MM.1S (cell line): ENCODE data around the gene RALGDS.

Experiments
- EZH2 ChIP-seq: fragments of 300-600 bp; sonication (generic); optimal IDR thresholded peaks from 2 replicates; pipeline ENCODE3; 2017; ENCODE audit warnings: low read depth, mild to moderate bottlenecking, antibody characterized with exemption, low read length, mixed read lengths
- EZH2phosphoT487 ChIP-seq: fragments of 300-600 bp; sonication (generic); IDR thresholded peaks from 2 replicates; pipeline ENCODE4 v1.6.1; 2018; ENCODE audit warnings: antibody characterized with exemption, low read length
- TF ChIP-seq, protein P1 (sequence below): fragments of 300-600 bp; sonication (generic); IDR thresholded peaks from 2 replicates; pipeline ENCODE4 v1.5.1; 2016; ENCODE audit warnings: antibody characterized with exemption, low read length, mixed read lengths

- TF ChIP-seq EZH2phosphoT487 (no peak), EZH2 (no peak)
- TF ChIP-seq, protein P1, sequence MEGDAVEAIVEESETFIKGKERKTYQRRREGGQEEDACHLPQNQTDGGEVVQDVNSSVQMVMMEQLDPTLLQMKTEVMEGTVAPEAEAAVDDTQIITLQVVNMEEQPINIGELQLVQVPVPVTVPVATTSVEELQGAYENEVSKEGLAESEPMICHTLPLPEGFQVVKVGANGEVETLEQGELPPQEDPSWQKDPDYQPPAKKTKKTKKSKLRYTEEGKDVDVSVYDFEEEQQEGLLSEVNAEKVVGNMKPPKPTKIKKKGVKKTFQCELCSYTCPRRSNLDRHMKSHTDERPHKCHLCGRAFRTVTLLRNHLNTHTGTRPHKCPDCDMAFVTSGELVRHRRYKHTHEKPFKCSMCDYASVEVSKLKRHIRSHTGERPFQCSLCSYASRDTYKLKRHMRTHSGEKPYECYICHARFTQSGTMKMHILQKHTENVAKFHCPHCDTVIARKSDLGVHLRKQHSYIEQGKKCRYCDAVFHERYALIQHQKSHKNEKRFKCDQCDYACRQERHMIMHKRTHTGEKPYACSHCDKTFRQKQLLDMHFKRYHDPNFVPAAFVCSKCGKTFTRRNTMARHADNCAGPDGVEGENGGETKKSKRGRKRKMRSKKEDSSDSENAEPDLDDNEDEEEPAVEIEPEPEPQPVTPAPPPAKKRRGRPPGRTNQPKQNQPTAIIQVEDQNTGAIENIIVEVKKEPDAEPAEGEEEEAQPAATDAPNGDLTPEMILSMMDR: no peak
Measured at GRCh38 chr9:133155156-133155555, 34.1 kb upstream of the RALGDS start.
